ENCODE data around the gene KAT6B. TPM values are rescaled to one million over a fixed set of nuclear protein-coding genes. Genes with fewer than 3 reads are reported as not detected.

The KAT6B gene
- total RNA-seq, 4 donors from 2014 or later = 45.6 to 48.9 (median 47.5) TPM

DNA sequence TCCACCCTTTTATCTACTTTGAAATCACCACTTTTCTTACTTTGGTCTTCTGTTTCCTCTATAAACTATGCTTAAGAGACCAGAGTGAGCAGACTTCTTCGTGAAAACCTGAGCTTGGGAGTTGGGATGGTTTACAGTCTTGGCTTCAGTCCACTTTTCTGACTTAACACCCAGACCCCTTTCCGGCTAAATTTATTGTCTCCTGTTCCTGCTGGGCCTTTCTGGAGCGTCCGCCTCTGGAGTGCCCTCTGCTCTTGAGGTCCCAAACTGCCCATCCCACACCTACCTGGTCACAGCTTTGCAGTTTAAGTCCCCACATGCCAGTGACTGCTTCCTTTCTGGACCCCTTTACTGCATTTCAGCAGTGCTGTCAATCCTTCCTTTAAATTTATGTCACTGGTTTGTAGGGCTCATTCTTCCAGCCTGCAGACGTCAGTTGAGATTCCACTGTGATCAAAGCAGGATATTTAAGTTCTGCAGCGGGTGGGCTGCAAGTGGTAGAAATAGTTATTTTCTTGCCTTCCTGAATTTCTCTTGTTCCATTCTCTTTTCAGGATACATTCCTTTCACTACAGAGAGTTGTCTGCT is 80.3 kb downstream of the KAT6B start:
- no peak for TF ChIP-seq CTCF (IDR thresholded peaks at IDR 0.05; ENCODE audit: low read depth)

DNA sequence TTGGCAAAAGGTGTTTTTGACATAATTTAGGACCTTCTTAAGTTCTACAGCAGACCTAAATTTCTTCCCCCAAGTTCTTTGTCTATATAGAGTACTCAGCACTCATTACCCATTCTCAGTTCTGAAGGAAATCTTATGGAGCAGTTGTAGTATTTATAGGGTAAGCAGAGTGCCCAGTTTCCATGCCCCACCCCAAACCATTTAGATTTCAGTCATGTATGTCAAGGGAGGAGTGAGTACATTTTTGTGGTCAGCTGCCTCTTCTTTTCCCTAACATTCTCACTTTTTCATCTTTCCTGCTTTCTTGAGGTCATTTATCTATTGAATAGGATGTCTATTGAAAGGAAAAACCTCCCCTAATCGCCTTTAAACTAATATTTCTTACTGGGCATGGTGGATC is 83.3 kb downstream of the KAT6B start:
- no peak for TF ChIP-seq CTCF (IDR thresholded peaks at IDR 0.05; ENCODE audit: low read depth)

GRCh38 chr10:74910241-74910975 is 84.0 kb downstream of the KAT6B start:
- TF ChIP-seq CTCF (IDR thresholded peaks at IDR 0.05; ENCODE audit: low read depth) = no peak

- TF ChIP-seq CTCF (IDR thresholded peaks at IDR 0.05; ENCODE audit: low read depth) = no peak
Measured at GRCh38 chr10:74910976-74911350, 84.6 kb downstream of the KAT6B start.

- no peak for TF ChIP-seq CTCF (IDR thresholded peaks at IDR 0.05; ENCODE audit: low read depth)
Measured at GRCh38 chr10:74912182-74912581, 85.8 kb downstream of the KAT6B start.

DNA sequence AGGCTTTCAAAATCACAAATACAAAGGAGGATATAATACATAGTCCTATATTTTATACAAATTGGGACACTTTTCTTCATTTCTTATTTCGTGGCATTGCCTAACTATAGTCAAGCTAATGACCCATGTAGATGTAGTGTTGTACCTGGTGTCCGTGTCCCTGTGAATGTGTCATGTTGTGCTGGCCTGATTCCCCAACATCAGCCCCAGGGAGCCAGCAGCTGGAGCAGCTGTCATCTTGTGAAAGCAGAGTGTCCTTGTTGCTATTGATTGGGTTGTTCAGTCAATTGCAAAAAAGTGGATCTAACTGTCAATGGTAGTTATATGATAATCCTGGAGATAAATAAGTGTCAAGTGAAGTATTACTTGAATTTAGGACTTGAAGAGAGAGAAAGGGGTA is 86.3 kb downstream of the KAT6B start:
- TF ChIP-seq CTCF (IDR thresholded peaks at IDR 0.05; ENCODE audit: low read depth) = no peak

- TF ChIP-seq CTCF (IDR thresholded peaks at IDR 0.05; ENCODE audit: low read depth) = no peak
Measured at GRCh38 chr10:74913377-74913979, 87.1 kb downstream of the KAT6B start.

Measured in subcutaneous adipose tissue (tissue), 4 donors.